ENCODE measurements around the gene SPDYE4.

SPDYE4 gene

GRCh38 chr17:8711291-8711690, 47.1 kb downstream of the SPDYE4 start:
- DNase-seq (ENCODE audit: low read depth): no peak

GRCh38 chr17:8710813-8711212, 47.5 kb downstream of the SPDYE4 start:
- DNase-seq (ENCODE audit: low read depth): no peak

DNA sequence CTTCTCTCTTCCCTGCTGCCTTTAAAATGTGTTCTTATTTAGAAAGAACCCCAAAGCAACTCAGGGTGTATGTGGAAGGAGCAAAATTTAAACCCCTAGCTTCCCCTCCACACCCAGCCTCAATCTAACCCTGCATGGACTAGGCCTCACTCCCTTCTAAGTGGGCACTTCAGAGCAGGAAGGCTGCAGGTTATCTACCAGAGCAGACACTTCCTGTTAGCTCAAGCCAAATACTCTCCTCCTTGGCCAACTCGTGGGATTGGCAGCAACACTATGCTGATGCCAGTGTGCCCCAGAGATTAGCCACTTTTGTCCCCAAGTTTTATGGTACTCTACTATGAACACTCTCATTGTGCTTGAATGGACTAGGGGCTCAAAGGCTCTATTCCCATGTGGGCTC, 49.3 kb downstream of the SPDYE4 start:
- peak; percentile 79 for DNase-seq (ENCODE audit: low read depth)

DNA sequence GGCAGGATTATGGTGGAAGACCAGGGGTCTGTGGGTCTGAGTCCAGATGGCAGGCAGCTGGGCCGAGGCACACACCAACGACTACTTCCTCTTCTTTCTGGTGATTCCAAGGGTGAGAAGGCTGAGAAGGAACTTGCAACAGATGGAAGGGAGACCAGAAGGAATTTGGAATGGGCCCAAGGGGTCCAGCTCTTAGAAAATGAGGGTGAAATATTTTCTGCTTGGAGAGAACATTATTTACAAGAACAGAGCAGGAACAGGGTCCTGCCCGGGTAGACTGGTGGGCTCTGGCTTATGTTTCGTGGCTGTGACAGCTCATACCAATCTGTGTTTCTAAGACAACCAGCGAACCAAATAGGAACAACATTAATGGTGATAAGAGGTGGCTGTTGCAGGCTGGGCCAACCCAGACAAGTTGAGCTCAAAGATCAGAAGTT, 50.3 kb downstream of the SPDYE4 start:
- peak; percentile 49 for DNase-seq (ENCODE audit: low read depth)

DNA sequence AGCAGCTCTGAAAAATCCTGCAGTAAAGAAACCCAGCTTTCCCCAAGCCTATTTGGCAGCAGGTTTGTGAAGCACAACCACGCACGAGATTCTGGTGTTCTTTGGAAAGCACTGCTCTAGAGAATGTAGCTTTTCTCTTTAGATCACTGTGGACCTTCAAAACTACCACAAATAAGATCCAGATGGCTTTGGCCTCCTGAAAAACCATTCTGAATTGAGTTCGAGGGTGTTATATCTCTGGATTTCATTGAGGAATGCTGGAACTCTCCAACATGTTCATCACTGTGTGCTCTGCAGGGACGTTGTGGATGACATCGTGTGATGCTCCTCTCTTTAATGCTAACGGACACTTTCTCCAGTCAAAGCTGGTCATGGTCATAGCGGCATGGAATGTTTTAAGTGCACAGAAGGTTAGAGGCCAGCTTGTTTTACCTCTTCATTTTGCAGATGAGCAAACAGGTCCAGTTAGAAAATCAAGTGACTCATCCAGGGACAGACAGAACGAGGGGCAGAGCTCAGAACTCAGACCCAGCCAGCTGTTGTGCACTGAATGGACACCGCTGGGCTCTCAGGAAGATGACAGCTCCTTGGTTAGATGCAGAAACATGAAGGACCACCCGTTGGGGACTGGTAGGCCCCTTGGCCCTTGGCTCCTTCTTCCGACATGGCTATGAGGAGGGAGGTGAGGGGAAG, 50.9 kb downstream of the SPDYE4 start:
- DNase-seq (ENCODE audit: low read depth): no peak

DNA sequence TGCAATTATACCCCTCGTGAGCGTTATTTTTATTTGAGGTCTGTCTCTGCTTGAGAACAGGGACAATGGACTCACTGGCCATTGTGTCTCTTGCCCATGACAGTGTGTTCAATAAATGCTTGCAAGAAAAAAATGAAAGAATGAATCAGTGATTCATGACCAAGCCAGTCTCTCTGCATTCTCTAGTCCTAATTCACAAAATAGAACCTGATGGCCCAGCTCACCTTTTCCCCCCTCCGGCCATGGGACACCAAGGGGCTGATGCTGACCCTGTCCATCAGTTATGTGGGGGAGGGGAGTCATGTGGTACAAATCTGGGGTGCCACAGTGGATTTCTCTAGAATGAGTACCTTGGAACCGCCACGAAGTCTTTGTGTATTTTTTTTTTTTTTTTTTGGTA, 51.9 kb downstream of the SPDYE4 start:
- no peak for DNase-seq (ENCODE audit: low read depth)

DNA sequence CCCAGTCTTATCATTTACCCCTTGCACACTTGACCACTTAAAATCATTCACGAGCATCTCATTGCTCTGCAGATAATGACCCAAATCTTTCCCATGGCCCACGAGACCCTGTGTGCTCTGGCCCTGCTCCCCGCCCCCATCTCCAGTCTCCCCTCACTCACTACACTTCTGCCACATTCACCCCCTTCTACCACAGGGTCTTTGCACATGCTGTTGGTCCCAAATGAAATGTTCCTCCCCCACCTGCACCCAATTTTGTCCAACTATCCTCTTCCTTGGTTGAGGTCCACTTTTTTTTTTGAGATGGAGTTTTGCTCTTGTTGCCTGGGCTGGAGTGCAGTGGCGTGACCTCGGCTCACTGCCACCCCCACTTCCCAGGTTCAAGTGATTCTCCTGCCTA, 52.9 kb downstream of the SPDYE4 start:
- no peak for DNase-seq (ENCODE audit: low read depth)

DNA sequence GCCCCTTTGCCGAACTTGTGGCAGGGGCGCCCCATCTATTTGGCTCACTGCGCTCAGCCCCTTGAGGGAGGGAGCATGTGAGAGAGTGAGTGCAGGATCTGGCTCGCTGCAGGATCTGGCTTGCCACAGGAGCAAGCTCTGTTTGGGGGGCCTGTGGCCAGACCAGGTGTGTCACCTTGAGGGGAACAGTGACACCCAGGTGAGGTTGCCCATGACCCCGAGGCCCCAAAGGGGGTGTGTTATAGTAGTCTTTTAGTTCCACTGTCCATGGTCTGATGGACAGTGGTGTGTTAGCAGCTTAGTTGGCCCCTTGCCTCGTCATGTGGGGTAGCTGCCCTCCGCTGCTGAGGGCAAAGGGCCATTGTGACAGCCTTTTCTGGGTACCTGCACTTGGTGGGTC, 55.3 kb downstream of the SPDYE4 start:
- no peak for DNase-seq (ENCODE audit: low read depth)

GRCh38 chr17:8701754-8702153, 56.6 kb downstream of the SPDYE4 start:
- DNase-seq (ENCODE audit: low read depth): peak; percentile 60

GRCh38 chr17:8701221-8701620, 57.1 kb downstream of the SPDYE4 start:
- DNase-seq (ENCODE audit: low read depth): no peak

All from CMK (cell line).